Cardiac fibroblast (primary cell): Measurements from ENCODE around the gene ERVFRD-1.

Experiments used
- DNase-seq, 2 donors: peaks; one replicate each; pipeline versions ENCODE4 v3.0.0 to v3.0.0-alpha.2; 2010; ENCODE audit warnings: low read depth in 2 of 2
- H3K4me3 ChIP-seq, 2 donors: replicated peaks in 1 of 2; 1 replicate in 1 of 2; 2 replicates in 1 of 2; pipeline ENCODE4 v1.5.1; 2011; ENCODE audit warnings: low read depth in 2 of 2, low read length in 2 of 2, mild to moderate bottlenecking in 2 of 2, moderate library complexity in 1 of 2
- CTCF ChIP-seq: IDR thresholded peaks from one replicate; pipeline ENCODE4 v1.5.1; 2011; ENCODE audit warnings: low read depth, mild to moderate bottlenecking, low read length, inconsistent platforms

Gene ERVFRD-1

GRCh38 chr6:11083491-11083890 is 28.0 kb downstream of the ERVFRD-1 start:
- no peak for TF ChIP-seq CTCF
- H3K4me3 ChIP-seq = no peak overlapping the region
- DNase-seq = peak in 1 of 2 donors; percentile 80

DNA sequence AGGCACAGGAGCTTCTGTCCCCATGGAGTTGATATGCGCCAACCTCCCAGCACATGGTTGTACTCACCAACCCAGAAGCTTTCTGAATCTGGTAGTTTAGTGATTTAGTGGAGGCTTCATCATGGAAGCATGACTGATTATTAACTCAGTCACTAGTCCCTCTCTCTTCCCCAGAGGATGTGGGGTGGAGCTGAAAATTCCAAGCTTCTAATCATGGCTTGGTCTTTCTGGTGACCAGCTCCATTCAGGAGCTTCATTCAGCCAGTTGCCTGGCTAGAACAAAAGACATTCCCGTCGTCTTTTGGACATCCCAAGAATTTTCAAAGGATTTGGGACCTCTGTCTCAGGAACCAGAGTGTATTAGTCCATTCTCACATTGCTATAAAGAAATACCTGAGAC is 31.2 kb downstream of the ERVFRD-1 start:
- DNase-seq = no peak
- no peak for TF ChIP-seq CTCF
- no peak overlapping the region for H3K4me3 ChIP-seq

- no peak overlapping the region for H3K4me3 ChIP-seq
- DNase-seq = no peak
- no peak for TF ChIP-seq CTCF
These were observed 33.3 kb downstream of the ERVFRD-1 start for GRCh38 chr6:11078266-11078665.

GRCh38 chr6:11076540-11076939 is 35.0 kb downstream of the ERVFRD-1 start:
- TF ChIP-seq CTCF = no peak

DNA sequence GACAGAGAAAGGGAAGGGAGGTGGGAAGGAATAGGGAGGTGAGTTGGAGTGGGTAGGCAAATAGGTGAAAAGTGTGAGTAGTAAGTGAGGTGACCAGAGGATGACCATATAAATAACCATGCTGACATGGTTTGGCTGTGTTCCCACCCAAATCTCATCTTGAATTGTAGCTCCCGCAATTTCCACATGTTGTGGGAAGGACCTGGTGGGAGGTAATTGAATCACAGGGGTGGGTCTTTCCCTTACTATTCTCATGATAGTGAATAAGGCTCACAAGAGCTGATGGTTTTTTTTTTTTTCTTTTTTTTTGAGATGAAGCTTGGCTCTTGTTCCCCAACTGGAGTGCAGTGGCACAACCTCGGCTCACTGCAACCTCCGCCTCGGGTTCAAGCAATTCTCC is 39.4 kb downstream of the ERVFRD-1 start:
- H3K4me3 ChIP-seq = no peak overlapping the region
- TF ChIP-seq CTCF = no peak
- DNase-seq = no peak

More at GRCh38 chr6:11076540-11076939, 35.0 kb downstream of the ERVFRD-1 start:
- H3K4me3 ChIP-seq = no peak overlapping the region
- DNase-seq = no peak

DNA sequence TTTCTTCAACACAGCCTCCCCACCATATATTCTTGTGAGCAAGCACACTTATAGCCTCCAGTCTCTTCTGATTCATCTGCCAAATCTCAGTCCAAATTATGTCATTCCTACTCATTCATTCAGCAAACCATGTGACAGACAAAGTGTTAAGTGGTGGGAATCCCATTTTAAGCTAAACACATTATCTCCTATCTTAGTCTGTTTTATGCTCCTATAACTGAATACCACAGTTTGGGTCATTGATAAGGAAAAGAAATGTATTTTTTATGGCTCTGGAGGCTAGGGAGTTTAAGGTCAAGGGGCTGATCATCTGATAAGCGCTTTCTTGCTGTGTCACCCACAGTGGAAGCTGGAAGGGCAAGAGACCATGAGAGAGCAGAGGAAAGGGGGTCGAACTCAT is 41.8 kb downstream of the ERVFRD-1 start:
- TF ChIP-seq CTCF = no peak
- peak in 1 of 2 donors; percentile 12 for DNase-seq
- H3K4me3 ChIP-seq = no peak overlapping the region

GRCh38 chr6:11067348-11067747 is 44.2 kb downstream of the ERVFRD-1 start:
- no peak for DNase-seq
- H3K4me3 ChIP-seq = no peak overlapping the region
- TF ChIP-seq CTCF = no peak
